Measurements from ENCODE around the gene S100A1. TPM values are rescaled to one million over a fixed set of nuclear protein-coding genes. Genes with fewer than 3 reads are reported as not detected.

The S100A1 gene
- total RNA-seq, 1 donor: not detected

GRCh38 chr1:153609585-153609907 lies 18.7 kb upstream of the S100A1 start:
- DNase-seq (ENCODE audit: low read depth): no peak
- no peak for TF ChIP-seq CTCF (IDR thresholded peaks at IDR 0.05; ENCODE audit: insufficient read depth, low read depth, low read length)
- H3K4me3 ChIP-seq (ENCODE audit: low read depth, low read length): no peak overlapping the region

GRCh38 chr1:153610334-153610733 lies 17.9 kb upstream of the S100A1 start:
- H3K4me3 ChIP-seq (ENCODE audit: low read depth, low read length): no peak overlapping the region
- TF ChIP-seq CTCF (IDR thresholded peaks at IDR 0.05; ENCODE audit: insufficient read depth, low read depth, low read length): no peak
- no peak for DNase-seq (ENCODE audit: low read depth)

GRCh38 chr1:153610811-153611301 lies 17.4 kb upstream of the S100A1 start:
- DNase-seq (ENCODE audit: low read depth): no peak
- peak overlapping the region; percentile 62 for H3K4me3 ChIP-seq (ENCODE audit: low read depth, low read length)
- TF ChIP-seq CTCF (IDR thresholded peaks at IDR 0.05; ENCODE audit: insufficient read depth, low read depth, low read length): no peak

- no peak for TF ChIP-seq CTCF (IDR thresholded peaks at IDR 0.05; ENCODE audit: insufficient read depth, low read depth, low read length)
- no peak for DNase-seq (ENCODE audit: low read depth)
- H3K4me3 ChIP-seq (ENCODE audit: low read depth, low read length): peak overlapping the region; percentile 62
Measured at GRCh38 chr1:153611356-153611755, 16.9 kb upstream of the S100A1 start.

GRCh38 chr1:153612111-153612754 lies 16.0 kb upstream of the S100A1 start:
- TF ChIP-seq CTCF (IDR thresholded peaks at IDR 0.05; ENCODE audit: insufficient read depth, low read depth, low read length): no peak
- peak overlapping the region; percentile 62 for H3K4me3 ChIP-seq (ENCODE audit: low read depth, low read length)
- no peak for DNase-seq (ENCODE audit: low read depth)

- peak within 1 kb of the TSS; percentile 62 for H3K4me3 ChIP-seq (ENCODE audit: low read depth, low read length)
- TF ChIP-seq CTCF (IDR thresholded peaks at IDR 0.05; ENCODE audit: insufficient read depth, low read depth, low read length): no peak
- DNase-seq (ENCODE audit: low read depth): peak; percentile 56
Measured at GRCh38 chr1:153612755-153613331, 15.4 kb upstream of the S100A1 start, which contains the start of gene S100A16. Gene S100A16 (minus strand): TSS chr1:153613137. CDS start chr1:153608151, 4,986 bp downstream.

Data from fibroblast of villous mesenchyme (primary cell).